ENCODE results near the gene EMP3. TPM values are rescaled to one million over a fixed set of nuclear protein-coding genes. Genes with fewer than 3 reads are reported as not detected.

The EMP3 gene
- total and polyA plus RNA-seq, 9 of the 15 experiments (the other 6 are each of a cell fraction or from before 2014, with no cell fraction given), result 123 to 386 (median 296) TPM

DNA sequence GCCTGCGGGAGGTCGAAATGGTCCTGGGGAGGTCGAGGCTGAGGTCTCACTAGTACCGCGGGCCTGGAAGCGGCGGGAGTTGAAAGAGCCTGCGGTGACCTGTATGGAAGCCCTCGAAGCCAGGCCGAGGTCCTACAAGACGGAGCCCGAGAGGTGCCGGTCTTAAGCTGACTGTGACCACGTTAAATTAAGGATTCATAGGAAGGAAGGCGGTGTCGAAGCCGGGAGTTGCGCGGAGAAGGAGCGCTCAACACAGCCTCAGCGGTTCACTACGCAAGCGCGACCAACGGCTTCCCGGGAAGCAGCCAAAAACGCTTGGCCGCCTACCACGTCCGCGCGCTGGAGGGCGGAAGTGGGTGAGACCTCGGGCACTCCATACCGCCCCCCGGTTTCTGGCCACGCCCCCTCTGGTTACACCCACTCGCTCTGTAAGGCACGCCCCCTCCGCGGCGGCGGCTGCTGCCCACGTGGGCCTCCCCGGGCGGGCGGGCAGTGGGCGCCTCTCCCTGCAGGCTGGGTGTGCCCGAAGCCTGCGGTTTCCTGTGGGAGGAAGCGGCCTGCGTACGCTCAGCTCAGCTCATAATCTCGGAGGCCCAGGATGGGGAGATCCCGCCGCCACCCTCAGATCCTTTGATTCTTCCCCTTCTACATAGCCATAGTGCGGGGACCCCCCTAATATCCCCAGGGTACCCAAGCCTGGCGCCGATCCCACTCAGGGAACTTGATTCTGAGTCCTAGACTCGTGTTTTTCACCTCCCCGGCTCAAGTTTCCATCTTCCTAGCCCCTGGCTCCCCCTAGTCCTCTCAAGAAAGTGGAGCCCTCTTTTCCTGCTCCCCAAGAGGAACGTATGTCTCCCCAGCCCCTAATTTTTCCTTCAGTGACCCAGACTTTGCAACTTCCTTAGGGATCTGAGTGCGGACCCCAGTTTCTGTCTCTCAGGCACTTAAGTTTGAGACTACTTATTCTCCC, 3.4 kb upstream of the EMP3 start (continued):
- TF ChIP-seq, protein P1, sequence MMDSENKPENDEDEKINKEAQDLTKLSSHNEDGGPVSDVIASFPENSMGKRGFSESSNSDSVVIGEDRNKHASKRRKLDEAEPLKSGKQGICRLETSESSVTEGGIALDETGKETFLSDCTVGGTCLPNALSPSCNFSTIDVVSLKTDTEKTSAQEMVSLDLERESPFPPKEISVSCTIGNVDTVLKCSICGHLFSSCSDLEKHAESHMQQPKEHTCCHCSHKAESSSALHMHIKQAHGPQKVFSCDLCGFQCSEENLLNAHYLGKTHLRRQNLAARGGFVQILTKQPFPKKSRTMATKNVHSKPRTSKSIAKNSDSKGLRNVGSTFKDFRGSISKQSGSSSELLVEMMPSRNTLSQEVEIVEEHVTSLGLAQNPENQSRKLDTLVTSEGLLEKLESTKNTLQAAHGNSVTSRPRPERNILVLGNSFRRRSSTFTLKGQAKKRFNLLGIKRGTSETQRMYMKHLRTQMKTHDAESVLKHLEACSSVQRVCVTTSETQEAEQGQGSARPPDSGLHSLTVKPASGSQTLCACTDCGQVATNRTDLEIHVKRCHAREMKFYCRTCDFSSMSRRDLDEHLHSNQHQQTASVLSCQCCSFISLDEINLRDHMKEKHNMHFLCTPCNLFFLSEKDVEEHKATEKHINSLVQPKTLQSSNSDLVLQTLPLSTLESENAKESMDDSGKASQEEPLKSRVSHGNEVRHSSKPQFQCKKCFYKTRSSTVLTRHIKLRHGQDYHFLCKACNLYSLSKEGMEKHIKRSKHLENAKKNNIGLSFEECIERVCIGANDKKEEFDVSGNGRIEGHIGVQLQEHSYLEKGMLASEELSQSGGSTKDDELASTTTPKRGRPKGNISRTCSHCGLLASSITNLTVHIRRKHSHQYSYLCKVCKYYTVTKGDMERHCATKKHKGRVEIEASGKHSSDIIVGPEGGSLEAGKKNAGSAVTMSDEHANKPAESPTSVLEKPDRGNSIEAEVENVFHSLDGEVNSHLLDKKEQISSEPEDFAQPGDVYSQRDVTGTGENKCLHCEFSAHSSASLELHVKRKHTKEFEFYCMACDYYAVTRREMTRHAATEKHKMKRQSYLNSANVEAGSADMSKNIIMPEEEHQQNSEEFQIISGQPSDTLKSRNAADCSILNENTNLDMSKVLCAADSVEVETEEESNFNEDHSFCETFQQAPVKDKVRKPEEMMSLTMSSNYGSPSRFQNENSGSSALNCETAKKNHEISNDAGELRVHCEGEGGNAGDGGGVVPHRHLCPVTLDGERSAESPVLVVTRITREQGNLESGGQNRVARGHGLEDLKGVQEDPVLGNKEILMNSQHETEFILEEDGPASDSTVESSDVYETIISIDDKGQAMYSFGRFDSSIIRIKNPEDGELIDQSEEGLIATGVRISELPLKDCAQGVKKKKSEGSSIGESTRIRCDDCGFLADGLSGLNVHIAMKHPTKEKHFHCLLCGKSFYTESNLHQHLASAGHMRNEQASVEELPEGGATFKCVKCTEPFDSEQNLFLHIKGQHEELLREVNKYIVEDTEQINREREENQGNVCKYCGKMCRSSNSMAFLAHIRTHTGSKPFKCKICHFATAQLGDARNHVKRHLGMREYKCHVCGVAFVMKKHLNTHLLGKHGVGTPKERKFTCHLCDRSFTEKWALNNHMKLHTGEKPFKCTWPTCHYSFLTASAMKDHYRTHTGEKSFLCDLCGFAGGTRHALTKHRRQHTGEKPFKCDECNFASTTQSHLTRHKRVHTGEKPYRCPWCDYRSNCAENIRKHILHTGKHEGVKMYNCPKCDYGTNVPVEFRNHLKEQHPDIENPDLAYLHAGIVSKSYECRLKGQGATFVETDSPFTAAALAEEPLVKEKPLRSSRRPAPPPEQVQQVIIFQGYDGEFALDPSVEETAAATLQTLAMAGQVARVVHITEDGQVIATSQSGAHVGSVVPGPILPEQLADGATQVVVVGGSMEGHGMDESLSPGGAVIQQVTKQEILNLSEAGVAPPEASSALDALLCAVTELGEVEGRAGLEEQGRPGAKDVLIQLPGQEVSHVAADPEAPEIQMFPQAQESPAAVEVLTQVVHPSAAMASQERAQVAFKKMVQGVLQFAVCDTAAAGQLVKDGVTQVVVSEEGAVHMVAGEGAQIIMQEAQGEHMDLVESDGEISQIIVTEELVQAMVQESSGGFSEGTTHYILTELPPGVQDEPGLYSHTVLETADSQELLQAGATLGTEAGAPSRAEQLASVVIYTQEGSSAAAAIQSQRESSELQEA (IDR thresholded peaks at IDR 0.05; ENCODE audit: low read depth), result peak; percentile 74; the same call in 1 of the 2 replicates
- TF ChIP-seq CBX1 (IDR thresholded peaks at IDR 0.05; ENCODE audit: low read depth), result peak; percentile 48; the same call in 1 of the 2 replicates
- TF ChIP-seq SMAD3 (CRISPR knock-in tag; conservative IDR thresholded peaks at IDR 0.05), result peak; percentile 38; the same call in 1 of the 2 replicates
- peak; percentile 81 for TF ChIP-seq BHLHE40 (IDR thresholded peaks at IDR 0.05; ENCODE audit: low read length)
- TF ChIP-seq MCM5 (IDR thresholded peaks at IDR 0.05; ENCODE audit: low read depth), result no peak
- TF ChIP-seq, protein P2, sequence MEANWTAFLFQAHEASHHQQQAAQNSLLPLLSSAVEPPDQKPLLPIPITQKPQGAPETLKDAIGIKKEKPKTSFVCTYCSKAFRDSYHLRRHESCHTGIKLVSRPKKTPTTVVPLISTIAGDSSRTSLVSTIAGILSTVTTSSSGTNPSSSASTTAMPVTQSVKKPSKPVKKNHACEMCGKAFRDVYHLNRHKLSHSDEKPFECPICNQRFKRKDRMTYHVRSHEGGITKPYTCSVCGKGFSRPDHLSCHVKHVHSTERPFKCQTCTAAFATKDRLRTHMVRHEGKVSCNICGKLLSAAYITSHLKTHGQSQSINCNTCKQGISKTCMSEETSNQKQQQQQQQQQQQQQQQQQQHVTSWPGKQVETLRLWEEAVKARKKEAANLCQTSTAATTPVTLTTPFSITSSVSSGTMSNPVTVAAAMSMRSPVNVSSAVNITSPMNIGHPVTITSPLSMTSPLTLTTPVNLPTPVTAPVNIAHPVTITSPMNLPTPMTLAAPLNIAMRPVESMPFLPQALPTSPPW (CRISPR knock-in tag; IDR thresholded peaks at IDR 0.05), result peak; percentile 87
- no peak for TF ChIP-seq POLR3G (IDR thresholded peaks at IDR 0.05; ENCODE audit: extremely low read depth, insufficient read length, insufficient replicate concordance)
- TF ChIP-seq, protein P3, sequence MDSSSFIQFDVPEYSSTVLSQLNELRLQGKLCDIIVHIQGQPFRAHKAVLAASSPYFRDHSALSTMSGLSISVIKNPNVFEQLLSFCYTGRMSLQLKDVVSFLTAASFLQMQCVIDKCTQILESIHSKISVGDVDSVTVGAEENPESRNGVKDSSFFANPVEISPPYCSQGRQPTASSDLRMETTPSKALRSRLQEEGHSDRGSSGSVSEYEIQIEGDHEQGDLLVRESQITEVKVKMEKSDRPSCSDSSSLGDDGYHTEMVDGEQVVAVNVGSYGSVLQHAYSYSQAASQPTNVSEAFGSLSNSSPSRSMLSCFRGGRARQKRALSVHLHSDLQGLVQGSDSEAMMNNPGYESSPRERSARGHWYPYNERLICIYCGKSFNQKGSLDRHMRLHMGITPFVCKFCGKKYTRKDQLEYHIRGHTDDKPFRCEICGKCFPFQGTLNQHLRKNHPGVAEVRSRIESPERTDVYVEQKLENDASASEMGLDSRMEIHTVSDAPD (CRISPR knock-in tag; IDR thresholded peaks at IDR 0.05), result no peak
- TF ChIP-seq FOXJ2 (tag; IDR thresholded peaks at IDR 0.05), result no peak
- TF ChIP-seq SMARCA4 (IDR thresholded peaks at IDR 0.05), result peak; percentile 60
- no peak for TF ChIP-seq CREBBP (IDR thresholded peaks at IDR 0.05; ENCODE audit: low read depth, low read length)
- TF ChIP-seq PYGO2 (tag; IDR thresholded peaks at IDR 0.05), result 0 out of 2 replicates have a peak, but pooled peaks have one; percentile 57
- TF ChIP-seq ZNF76 (CRISPR knock-in tag; IDR thresholded peaks at IDR 0.05; ENCODE audit: borderline replicate concordance), result no peak
- TF ChIP-seq TCF7 (IDR thresholded peaks at IDR 0.05; ENCODE audit: borderline replicate concordance), result no peak
- no peak for TF ChIP-seq PPARD (CRISPR knock-in tag; IDR thresholded peaks at IDR 0.05)
- TF ChIP-seq NFIX (CRISPR knock-in tag; IDR thresholded peaks at IDR 0.05; ENCODE audit: low read depth), result no peak
- TF ChIP-seq NRF1 (conservative IDR thresholded peaks at IDR 0.05 in 1 of 2, IDR thresholded peaks at IDR 0.05 in 1 of 2), result peak; percentile 95 to 96

Data from K562 (cell line).